Muscle of leg (tissue), 11 donors: ENCODE results near the gene MEDAG. TPM values are rescaled to one million over a fixed set of nuclear protein-coding genes. Genes with fewer than 3 reads are reported as not detected.
A peak's percentile ranks its signal among the peaks of the same experiment; 100 is the strongest.
"Not testable (repeated sequence)": the region's sequence is repeated elsewhere in the genome, so short reads cannot be mapped to it uniquely, and the experiment has no call there.

Source experiments
- DNase-seq: peaks from one replicate; pipeline ENCODE4 v3.0.0; 2013
- H3K27ac ChIP-seq: one replicate; pipeline ENCODE4 v1.5.1; 2013; ENCODE audit warnings: mild to moderate bottlenecking, low read length, control low read depth
- H3K27me3 ChIP-seq: one replicate; pipeline ENCODE4 v1.6.1; 2013; ENCODE audit warnings: low read length; ENCODE audit not compliant: control insufficient read depth, insufficient read depth
- H3K36me3 ChIP-seq: one replicate; pipeline ENCODE4 v1.6.1; 2013; ENCODE audit warnings: low read length; ENCODE audit not compliant: control insufficient read depth, insufficient read depth
- H3K4me1 ChIP-seq: one replicate; pipeline ENCODE4 v1.6.1; 2013; ENCODE audit warnings: low read length; ENCODE audit not compliant: control insufficient read depth, insufficient read depth
- H3K4me3 ChIP-seq: one replicate; pipeline ENCODE4 v1.5.1; 2013; ENCODE audit warnings: low read length, control low read depth
- H3K9me3 ChIP-seq: replicated peaks from 2 replicates; pipeline ENCODE4 v1.6.1; 2013; ENCODE audit warnings: low read depth, low read length; ENCODE audit not compliant: control insufficient read depth
- WGBS: methylation state at CpG from one replicate; pipeline ENCODE4 v1.1.5; 2013; ENCODE audit warnings: missing lambda C conversion rate; ENCODE audit not compliant: insufficient coverage; 5-methylcytosine and 5-hydroxymethylcytosine counted together
- polyA plus RNA-seq, 8 donors: library from polyadenylated mRNA; unstranded; fragments of 120-200 nt; gene quantifications; one replicate each; pipeline versions ENCODE4 v1.2.1 to v1.2.3, GENCODE V29; 2013; ENCODE audit warnings: inconsistent platforms in 1 of 8, low replicate concordance in 1 of 8; ENCODE audit not compliant: insufficient read length in 8 of 8, insufficient read depth in 1 of 8
- total RNA-seq: library from RNA; stranded (reverse); fragments of 120-200 nt; gene quantifications from one replicate; pipeline ENCODE4 v1.2.4, GENCODE V29; 2013

Gene MEDAG
- total and polyA plus RNA-seq, 9 donors = 4.7 to 9.7 (median 8.1) TPM

- Histone ChIP-seq H3K4me1 (peaks cover 6% of the 10 kb centered on the region), H3K36me3 (no peaks in the 10 kb centered on the region), H3K9me3 (no peaks in the 10 kb centered on the region), H3K4me3 (no peak overlapping the region), H3K27me3 (no peaks in the 10 kb centered on the region), H3K27ac (no peak overlapping the region)
- 79% methylated on average over 2 of the region's 5 CpGs for WGBS
- DNase-seq = no peak
Measured at GRCh38 chr13:30920162-30920909, 14.3 kb downstream of the MEDAG start.

DNA sequence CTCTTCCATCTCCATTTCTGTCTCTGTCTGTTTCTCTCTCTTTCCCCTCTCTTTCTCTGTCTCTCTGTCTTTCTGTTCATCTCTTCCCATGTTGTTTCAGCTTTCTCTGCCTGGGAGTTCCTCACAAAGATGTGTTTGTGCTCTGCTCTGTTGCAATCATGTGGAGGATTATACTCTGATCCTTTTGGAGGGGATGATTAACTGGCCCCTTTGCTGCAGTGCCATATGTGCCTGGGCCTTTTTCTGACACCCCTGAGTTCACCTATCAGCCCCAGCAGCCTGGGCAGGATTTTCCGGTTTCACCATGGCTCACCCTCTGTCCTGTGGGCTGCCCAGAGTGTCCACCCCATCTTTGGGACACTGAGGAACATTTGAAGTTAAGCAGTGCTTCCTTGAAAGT is 17.3 kb downstream of the MEDAG start:
- no peaks in the 10 kb centered on the region for H3K4me1 ChIP-seq
- DNase-seq = no peak
- H3K36me3 ChIP-seq = no peaks in the 10 kb centered on the region
- WGBS = 100% methylated on average over 1 of the region's 1 CpG
- H3K27ac ChIP-seq = no peak overlapping the region
- no peak overlapping the region for H3K4me3 ChIP-seq
- H3K27me3 ChIP-seq = no peaks in the 10 kb centered on the region
- H3K9me3 ChIP-seq = no peaks in the 10 kb centered on the region

- no peaks in the 10 kb centered on the region for H3K27me3 ChIP-seq
- no peak overlapping the region for H3K27ac ChIP-seq
- H3K4me3 ChIP-seq = no peak overlapping the region
- H3K4me1 ChIP-seq = no peaks in the 10 kb centered on the region
- DNase-seq = no peak
- 67% methylated on average over 1 of the region's 3 CpGs for WGBS
- H3K36me3 ChIP-seq = no peaks in the 10 kb centered on the region
- no peaks in the 10 kb centered on the region for H3K9me3 ChIP-seq
Measured at GRCh38 chr13:30924721-30925120, 18.6 kb downstream of the MEDAG start.

DNA sequence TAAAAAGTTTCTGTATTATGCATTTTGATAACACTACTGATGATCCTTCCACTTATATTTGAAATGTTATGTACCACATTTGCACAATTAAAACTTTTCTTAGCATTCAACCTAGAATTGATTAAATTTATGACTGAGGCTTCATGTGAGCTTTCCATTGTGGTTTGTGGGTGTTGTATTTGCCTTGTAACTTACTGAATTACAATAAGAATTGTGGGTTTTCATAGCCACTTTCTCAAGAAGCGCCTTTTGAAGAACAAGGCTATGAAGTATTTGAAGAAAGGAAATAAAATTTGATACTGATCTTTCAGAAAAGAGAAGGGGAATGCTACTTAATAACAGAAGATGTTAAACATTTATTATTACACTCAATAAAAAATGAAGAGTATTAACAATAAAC is 19.4 kb downstream of the MEDAG start:
- WGBS = no CpG with 5 or more reads among the region's 1 CpG
- H3K27ac ChIP-seq = no peak overlapping the region
- no peak for DNase-seq
- no peaks in the 10 kb centered on the region for H3K36me3 ChIP-seq
- no peaks in the 10 kb centered on the region for H3K9me3 ChIP-seq
- no peaks in the 10 kb centered on the region for H3K4me1 ChIP-seq
- H3K4me3 ChIP-seq = no peak overlapping the region
- H3K27me3 ChIP-seq = no peaks in the 10 kb centered on the region

DNA sequence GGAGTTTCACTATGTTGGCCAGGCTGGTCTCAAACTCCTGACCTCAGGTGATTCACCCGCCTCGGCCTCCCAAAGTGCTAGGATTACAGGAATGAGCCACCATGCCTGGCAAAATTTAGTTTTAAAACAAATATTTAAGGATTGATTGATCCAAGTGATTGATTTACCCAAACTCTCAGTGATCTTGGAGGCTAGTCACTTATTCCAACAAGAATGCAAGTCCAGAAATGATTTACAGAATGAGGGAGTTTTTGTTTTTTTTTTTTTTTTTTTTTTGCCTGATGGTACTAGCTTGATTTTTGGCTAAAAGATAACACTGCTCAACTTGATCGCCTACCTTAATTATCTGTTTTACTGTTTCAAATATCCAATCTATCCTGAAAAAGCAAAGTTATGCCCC is 20.7 kb downstream of the MEDAG start:
- Histone ChIP-seq H3K4me3 (no peak overlapping the region), H3K27ac (no peak overlapping the region), H3K4me1 (no peaks in the 10 kb centered on the region), H3K36me3 (no peaks in the 10 kb centered on the region), H3K27me3 (no peaks in the 10 kb centered on the region), H3K9me3 (no peaks in the 10 kb centered on the region)
- no peak for DNase-seq
- WGBS = no CpG with 5 or more reads among the region's 3 CpGs

- not testable (repeated sequence) for H3K4me1 ChIP-seq
Measured at GRCh38 chr13:30927188-30927587, 21.1 kb downstream of the MEDAG start.

GRCh38 chr13:30927595-30927994 is 21.5 kb downstream of the MEDAG start:
- DNase-seq = no peak
- H3K27ac ChIP-seq = no peak overlapping the region
- H3K36me3 ChIP-seq = no peaks in the 10 kb centered on the region
- no peaks in the 10 kb centered on the region for H3K9me3 ChIP-seq
- no peak overlapping the region for H3K4me3 ChIP-seq
- WGBS = no CpG with 5 or more reads among the region's 1 CpG
- H3K27me3 ChIP-seq = peaks cover 3% of the 10 kb centered on the region
- peaks cover 4% of the 10 kb centered on the region for H3K4me1 ChIP-seq

More at GRCh38 chr13:30927188-30927587, 21.1 kb downstream of the MEDAG start:
- DNase-seq, H3K27me3 ChIP-seq, H3K36me3 ChIP-seq, H3K27ac ChIP-seq, H3K4me3 ChIP-seq, H3K9me3 ChIP-seq: not testable (repeated sequence)
- WGBS = no CpG with 5 or more reads among the region's 3 CpGs

- no peak for DNase-seq
- Histone ChIP-seq H3K4me3 (no peak overlapping the region), H3K36me3 (no peaks in the 10 kb centered on the region), H3K27me3 (peaks cover 4% of the 10 kb centered on the region), H3K27ac (no peak overlapping the region), H3K4me1 (peaks cover 11% of the 10 kb centered on the region), H3K9me3 (no peaks in the 10 kb centered on the region)
- WGBS = 81% methylated on average over 5 of the region's 5 CpGs
Measured at GRCh38 chr13:30928978-30929377, 22.9 kb downstream of the MEDAG start.

GRCh38 chr13:30932481-30933353 is 26.6 kb downstream of the MEDAG start, which contains the start of gene TEX26:
Gene TEX26, plus strand, starts transcription at chr13:30932656. Its CDS starts 60 bp downstream, at chr13:30932716.
- H3K4me3 ChIP-seq = no peak within 1 kb of the TSS
- 7% methylated on average over 21 of the region's 32 CpGs for WGBS

DNA sequence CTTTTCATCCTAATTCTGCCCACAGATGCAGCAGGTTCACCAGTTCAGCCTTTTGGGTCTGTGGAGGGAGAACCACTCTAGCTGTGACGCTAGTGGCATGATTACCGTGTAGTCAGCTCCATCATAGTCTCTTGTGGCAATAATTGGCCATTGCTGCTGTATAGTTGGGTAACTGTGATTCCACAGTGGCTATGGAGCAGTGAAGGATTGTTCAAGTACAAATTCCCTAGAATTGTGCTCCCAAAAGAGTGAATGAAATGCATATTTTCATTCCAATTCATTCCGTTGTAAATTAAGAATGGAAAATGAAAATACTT is 27.2 kb downstream of the MEDAG start:
- Histone ChIP-seq H3K4me1 (peaks cover 11% of the 10 kb centered on the region), H3K27me3 (peaks cover 4% of the 10 kb centered on the region), H3K4me3 (no peak overlapping the region), H3K27ac (no peak overlapping the region), H3K36me3 (no peaks in the 10 kb centered on the region), H3K9me3 (no peaks in the 10 kb centered on the region)
- no peak for DNase-seq
- 33% methylated on average over 2 of the region's 3 CpGs for WGBS

More at GRCh38 chr13:30932481-30933353, 26.6 kb downstream of the MEDAG start, which contains the start of gene TEX26:
- H3K4me1 ChIP-seq = peaks cover 11% of the 10 kb centered on the region
- H3K9me3 ChIP-seq = no peaks in the 10 kb centered on the region
- H3K36me3 ChIP-seq = no peaks in the 10 kb centered on the region
- peak; percentile 75 for DNase-seq
- H3K27me3 ChIP-seq = peaks cover 4% of the 10 kb centered on the region
- H3K27ac ChIP-seq = no peak within 1 kb of the TSS
